Measurements from ENCODE around the gene KDM4F.
"Not testable (repeated sequence)": the region's sequence is repeated elsewhere in the genome, so short reads cannot be mapped to it uniquely, and the experiment has no call there.

DNA sequence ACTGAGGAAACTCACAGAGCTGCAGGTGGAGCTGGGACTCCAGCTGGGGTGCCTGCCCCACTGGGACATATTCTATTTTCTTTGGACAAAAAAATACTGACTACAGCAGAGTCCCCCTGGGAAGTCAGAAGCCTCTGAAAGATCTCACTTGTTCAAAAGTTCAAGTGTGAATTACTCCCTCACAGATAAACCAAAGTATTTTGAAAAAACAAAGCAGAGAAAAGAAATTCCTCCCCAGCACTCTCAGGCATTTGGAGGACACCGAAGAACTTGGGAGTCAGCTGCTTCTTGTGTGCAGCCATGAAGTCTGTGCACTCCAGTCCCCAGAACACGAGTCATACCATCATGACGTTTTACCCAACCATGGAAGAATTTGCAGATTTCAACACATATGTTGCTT is at the start of gene KDM4F:
- TF ChIP-seq, protein P1, sequence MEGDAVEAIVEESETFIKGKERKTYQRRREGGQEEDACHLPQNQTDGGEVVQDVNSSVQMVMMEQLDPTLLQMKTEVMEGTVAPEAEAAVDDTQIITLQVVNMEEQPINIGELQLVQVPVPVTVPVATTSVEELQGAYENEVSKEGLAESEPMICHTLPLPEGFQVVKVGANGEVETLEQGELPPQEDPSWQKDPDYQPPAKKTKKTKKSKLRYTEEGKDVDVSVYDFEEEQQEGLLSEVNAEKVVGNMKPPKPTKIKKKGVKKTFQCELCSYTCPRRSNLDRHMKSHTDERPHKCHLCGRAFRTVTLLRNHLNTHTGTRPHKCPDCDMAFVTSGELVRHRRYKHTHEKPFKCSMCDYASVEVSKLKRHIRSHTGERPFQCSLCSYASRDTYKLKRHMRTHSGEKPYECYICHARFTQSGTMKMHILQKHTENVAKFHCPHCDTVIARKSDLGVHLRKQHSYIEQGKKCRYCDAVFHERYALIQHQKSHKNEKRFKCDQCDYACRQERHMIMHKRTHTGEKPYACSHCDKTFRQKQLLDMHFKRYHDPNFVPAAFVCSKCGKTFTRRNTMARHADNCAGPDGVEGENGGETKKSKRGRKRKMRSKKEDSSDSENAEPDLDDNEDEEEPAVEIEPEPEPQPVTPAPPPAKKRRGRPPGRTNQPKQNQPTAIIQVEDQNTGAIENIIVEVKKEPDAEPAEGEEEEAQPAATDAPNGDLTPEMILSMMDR (conservative IDR thresholded peaks at IDR 0.05 in 1 of 2, IDR thresholded peaks at IDR 0.05 in 1 of 2; ENCODE audit: low read depth in 1 of 2, low read length in 2 of 2), result not testable (repeated sequence)
- TF ChIP-seq EZH2 (IDR thresholded peaks at IDR 0.05; ENCODE audit: low read length, missing control alignments), result not testable (repeated sequence)

All from fibroblast of lung (primary cell).